Fibroblast of villous mesenchyme (primary cell): ENCODE data around the gene EFHD1. TPM values are rescaled to one million over a fixed set of nuclear protein-coding genes. Genes with fewer than 3 reads are reported as not detected.
"Not testable (repeated sequence)": the region's sequence is repeated elsewhere in the genome, so short reads cannot be mapped to it uniquely, and the experiment has no call there.

Source experiments
- DNase-seq: peaks from one replicate; pipeline ENCODE4 v3.0.0-alpha.2; 2010; ENCODE audit warnings: low read depth
- H3K4me3 ChIP-seq: 2 replicates; pipeline ENCODE4 v1.5.1; 2011; ENCODE audit warnings: low read depth, mild to moderate bottlenecking, low read length
- total RNA-seq: library from RNA; depleted of rRNA; stranded (reverse); fragments of >200 nt; gene quantifications from 2 replicates; pipeline ENCODE4 v1.2.3, GENCODE V29; 2012
- TF ChIP-seq, protein P1 (sequence below): IDR thresholded peaks from 2 replicates; pipeline ENCODE4 v1.5.1; 2012; ENCODE audit warnings: low read depth, mild to moderate bottlenecking, low read length; ENCODE audit not compliant: insufficient read depth

The EFHD1 gene
- total RNA-seq, 1 donor = 1.7 TPM

DNA sequence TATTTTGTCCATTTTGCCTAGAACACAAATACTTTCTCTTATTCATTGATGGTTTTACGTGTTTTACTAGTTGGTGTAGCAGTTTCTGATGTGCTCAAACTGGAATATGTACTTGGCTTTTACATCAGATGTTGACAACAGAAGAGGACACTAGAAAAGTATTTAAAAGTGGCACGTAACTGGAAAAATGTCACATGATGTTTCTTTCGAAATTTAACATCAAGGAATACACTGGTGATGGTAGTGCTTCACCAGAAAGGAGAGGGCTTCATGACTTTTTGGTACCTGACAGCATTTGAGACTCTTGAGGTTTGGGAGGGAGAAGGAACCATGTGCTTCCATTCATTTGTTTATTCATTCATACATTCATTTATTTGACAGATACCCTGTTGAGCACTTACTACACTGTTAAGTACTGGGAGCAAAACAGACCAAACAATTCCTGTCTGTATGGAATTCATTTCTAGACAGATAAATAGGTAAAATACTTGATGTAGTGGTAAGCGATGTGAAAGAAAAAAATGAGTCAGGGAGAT, 65.2 kb downstream of the EFHD1 start:
- DNase-seq = peak; percentile 43
- peak overlapping the region; percentile 95 for H3K4me3 ChIP-seq
- TF ChIP-seq, protein P1, sequence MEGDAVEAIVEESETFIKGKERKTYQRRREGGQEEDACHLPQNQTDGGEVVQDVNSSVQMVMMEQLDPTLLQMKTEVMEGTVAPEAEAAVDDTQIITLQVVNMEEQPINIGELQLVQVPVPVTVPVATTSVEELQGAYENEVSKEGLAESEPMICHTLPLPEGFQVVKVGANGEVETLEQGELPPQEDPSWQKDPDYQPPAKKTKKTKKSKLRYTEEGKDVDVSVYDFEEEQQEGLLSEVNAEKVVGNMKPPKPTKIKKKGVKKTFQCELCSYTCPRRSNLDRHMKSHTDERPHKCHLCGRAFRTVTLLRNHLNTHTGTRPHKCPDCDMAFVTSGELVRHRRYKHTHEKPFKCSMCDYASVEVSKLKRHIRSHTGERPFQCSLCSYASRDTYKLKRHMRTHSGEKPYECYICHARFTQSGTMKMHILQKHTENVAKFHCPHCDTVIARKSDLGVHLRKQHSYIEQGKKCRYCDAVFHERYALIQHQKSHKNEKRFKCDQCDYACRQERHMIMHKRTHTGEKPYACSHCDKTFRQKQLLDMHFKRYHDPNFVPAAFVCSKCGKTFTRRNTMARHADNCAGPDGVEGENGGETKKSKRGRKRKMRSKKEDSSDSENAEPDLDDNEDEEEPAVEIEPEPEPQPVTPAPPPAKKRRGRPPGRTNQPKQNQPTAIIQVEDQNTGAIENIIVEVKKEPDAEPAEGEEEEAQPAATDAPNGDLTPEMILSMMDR = no peak

DNA sequence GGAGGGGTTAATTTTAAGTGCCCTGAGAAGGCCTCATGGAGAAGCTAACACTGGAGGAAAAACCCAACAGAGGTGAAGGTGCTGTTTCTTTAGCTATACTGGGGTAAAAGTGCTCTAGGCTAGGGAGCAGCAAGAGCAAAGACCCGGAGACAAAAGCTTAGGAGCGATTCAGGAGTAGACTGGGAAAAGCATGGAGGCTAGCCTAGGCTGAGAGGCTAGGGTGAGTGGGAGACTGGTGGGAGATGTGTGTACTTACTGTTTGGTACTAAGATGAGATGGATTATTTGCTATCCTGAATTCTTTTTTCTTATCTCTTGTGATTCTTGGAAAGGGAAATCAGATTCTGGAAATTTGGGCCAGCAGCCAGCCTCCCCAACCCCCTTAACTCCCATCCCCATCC, 65.7 kb downstream of the EFHD1 start:
- no peak for DNase-seq
- TF ChIP-seq, protein P1 = no peak
- peak overlapping the region; percentile 95 for H3K4me3 ChIP-seq

DNA sequence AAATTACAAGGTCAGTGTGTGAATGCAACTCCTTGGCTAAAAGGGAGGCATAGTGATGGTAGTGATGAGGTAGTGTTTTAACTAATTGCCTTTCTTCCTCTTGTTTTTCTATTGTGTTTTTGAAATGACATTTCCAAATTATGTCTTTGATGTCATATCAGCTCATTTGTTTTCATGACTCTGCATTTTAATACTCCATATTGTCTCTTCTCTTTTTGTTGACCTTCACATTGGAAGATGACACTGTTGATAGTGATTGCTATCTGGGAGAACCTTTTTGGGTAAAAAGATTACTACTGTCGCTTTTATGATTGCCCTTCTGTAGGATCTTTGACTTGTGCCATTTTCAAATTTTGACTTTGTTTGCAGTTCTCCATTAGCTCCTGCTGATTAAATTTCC, 66.8 kb downstream of the EFHD1 start:
- TF ChIP-seq, protein P1 = no peak
- H3K4me3 ChIP-seq = no peak overlapping the region

DNA sequence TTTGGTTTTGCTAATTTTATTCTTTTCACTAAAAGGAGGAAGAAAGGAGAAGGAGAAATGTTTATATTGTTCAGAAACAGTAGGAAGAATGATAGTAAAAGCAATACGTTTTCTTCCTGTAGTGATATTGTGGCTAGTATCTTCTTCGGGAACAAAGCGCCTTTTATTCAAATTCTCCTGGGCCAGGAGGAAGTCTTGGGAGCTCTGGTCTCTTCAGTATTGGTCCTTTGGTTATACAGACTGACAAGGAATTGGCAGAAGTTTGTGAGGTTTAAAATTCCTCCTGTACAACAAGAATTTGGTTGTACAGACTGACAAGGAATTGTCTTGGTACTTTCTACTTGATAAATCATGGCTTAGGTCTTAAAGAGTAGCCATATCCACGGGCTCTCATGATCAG, 73.7 kb downstream of the EFHD1 start:
- DNase-seq = no peak
- TF ChIP-seq, protein P1 = no peak
- H3K4me3 ChIP-seq = no peak overlapping the region

More for the DNA sequence above, 66.8 kb downstream of the EFHD1 start:
- DNase-seq = no peak

DNA sequence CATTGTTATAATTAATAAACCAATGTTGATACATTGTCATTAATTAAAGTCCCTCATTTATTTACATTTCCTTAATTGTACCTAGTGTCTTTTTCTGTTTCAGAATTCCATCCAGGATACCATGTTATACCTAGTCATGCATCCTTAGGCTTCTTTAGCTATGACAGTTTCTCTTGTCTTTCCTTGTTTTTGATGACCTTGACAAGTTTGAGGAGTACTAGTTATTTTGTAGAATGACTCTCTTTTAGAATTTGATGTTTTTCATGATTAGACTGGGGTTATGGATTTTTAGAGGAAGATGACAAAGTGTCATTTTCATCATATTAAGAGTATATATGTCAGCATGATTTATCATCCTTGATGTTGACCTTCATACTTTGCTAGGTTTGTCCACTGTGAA, 80.1 kb downstream of the EFHD1 start:
- no peak overlapping the region for H3K4me3 ChIP-seq
- DNase-seq = no peak
- TF ChIP-seq, protein P1 = no peak

DNA sequence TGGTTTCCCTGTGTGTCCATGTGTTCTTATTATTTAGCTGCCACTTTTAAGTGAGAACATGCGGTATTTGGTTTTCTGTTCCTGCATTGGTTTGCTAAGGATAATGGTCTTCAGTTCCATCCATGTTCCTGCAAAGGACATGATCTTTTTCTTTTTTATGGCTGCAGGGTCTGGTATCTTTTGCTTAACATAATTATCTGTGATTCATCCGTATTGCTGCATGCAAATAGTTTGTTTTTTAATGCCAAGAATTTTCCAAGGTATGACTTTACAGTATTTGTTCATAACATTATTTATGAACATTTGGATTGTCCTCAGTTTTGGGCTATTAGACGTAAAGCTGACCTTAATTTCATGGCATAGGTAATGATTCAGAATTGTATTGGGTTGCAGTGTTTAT, 81.6 kb downstream of the EFHD1 start:
- H3K4me3 ChIP-seq = no peak overlapping the region
- peak; percentile 23 for DNase-seq
- TF ChIP-seq, protein P1 = no peak

DNA sequence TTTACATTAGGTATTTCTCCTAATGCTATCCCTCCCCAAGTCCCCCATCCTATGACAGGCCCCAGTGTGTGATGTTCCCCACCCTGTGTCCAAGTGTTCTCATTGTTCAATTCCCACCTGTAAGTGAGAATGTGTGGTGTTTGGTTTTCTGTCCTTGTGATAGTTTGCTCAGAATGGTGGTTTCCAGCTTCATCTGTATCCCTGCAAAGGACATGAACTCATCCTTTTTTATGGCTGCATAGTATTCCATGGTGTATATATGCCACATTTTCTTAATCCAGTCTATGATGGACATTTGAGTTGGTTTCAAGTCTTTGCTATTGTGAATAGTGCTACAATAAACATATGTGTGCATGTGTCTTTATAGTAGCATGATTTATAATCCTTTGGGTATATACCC, 86.7 kb downstream of the EFHD1 start:
- not testable (repeated sequence) for DNase-seq, H3K4me3 ChIP-seq
